Breast epithelium (tissue), 3 donors: ENCODE results near the gene HDAC4.

ENCODE experiments used
- CTCF ChIP-seq, 3 donors: fragments of 450-650 bp; IDR thresholded peaks; one replicate each; pipeline ENCODE4 v1.5.1; 2016 to 2017; ENCODE audit warnings: antibody characterized with exemption in 3 of 3, mild to moderate bottlenecking in 3 of 3, moderate library complexity in 3 of 3
- POLR2A ChIP-seq: fragments of 450-650 bp; IDR thresholded peaks from one replicate; pipeline ENCODE4 v1.6.1; 2016; ENCODE audit warnings: antibody characterized with exemption, mild to moderate bottlenecking, moderate library complexity
- POLR2AphosphoS5 ChIP-seq, 3 donors: sonication (generic); formaldehyde crosslinking; IDR thresholded peaks; one replicate each; pipeline ENCODE4 v1.6.1; 2017; ENCODE audit warnings: antibody characterized with exemption in 3 of 3

GRCh38 chr2:239247401-239248245 lies 153.2 kb downstream of the HDAC4 start:
- TF ChIP-seq POLR2AphosphoS5 (IDR thresholded peaks at IDR 0.05) (no peak), CTCF (IDR thresholded peaks at IDR 0.05) (no peak), POLR2A (no peak)
